Thoracic aorta (tissue), 2 donors: ENCODE results near the gene VTN. TPM values are rescaled to one million over a fixed set of nuclear protein-coding genes. Genes with fewer than 3 reads are reported as not detected.

Experiments used
- ATAC-seq: fragments of 150-250 bp; one replicate; pipeline ENCODE4 v1.8.0; 2017; ENCODE audit warnings: low read depth; ENCODE audit not compliant: insufficient number of reproducible peaks, low FRiP score
- DNase-seq: peaks from one replicate; pipeline ENCODE4 v3.0.0-alpha.2; 2020; ENCODE audit warnings: low spot score
- H3K27ac ChIP-seq, 2 donors: fragments of 200-600 bp; sonication (generic); 1 replicate in 1 of 2; 2 replicates in 1 of 2; pipeline ENCODE4 v1.5.1; 2016; ENCODE audit warnings: mild to moderate bottlenecking in 2 of 2, moderate library complexity in 2 of 2
- H3K27me3 ChIP-seq: fragments of 200-600 bp; sonication (generic); replicated peaks from 2 replicates; pipeline ENCODE4 v1.6.0; 2016; ENCODE audit warnings: mild to moderate bottlenecking; ENCODE audit not compliant: insufficient read depth
- H3K36me3 ChIP-seq: fragments of 200-600 bp; sonication (generic); one replicate; pipeline ENCODE4 v1.5.1; 2016
- H3K4me1 ChIP-seq, 2 donors: fragments of 200-600 bp; sonication (generic); 1 replicate in 1 of 2; 2 replicates in 1 of 2; pipeline versions ENCODE4 v1.5.1 to v1.6.0; 2016; ENCODE audit warnings: low read depth in 2 of 2, mild to moderate bottlenecking in 1 of 2; ENCODE audit not compliant: control insufficient read depth in 1 of 2
- H3K4me3 ChIP-seq: fragments of 200-600 bp; sonication (generic); 2 replicates; pipeline ENCODE4 v1.5.1; 2016; ENCODE audit warnings: mild to moderate bottlenecking
- H3K9me3 ChIP-seq: fragments of 200-600 bp; sonication (generic); 2 replicates; pipeline ENCODE4 v1.5.1; 2016
- CTCF ChIP-seq: fragments of 200-600 bp; sonication (generic); IDR thresholded peaks from one replicate; pipeline ENCODE4 v1.5.1; 2019; ENCODE audit warnings: antibody characterized with exemption
- total RNA-seq, 2 donors: library from RNA; depleted of rRNA; stranded (reverse); fragments of >200 nt; gene quantifications; one replicate each; pipeline versions ENCODE4 v1.1.0 to v1.2.3, GENCODE V29; 2016

VTN gene
- total RNA-seq, 2 donors from 2014 or later: 1.1 to 3.1 TPM

GRCh38 chr17:28357061-28357900 lies 12.8 kb downstream of the VTN start, which contains the start of gene POLDIP2:
TSS of gene POLDIP2 (minus strand) at chr17:28357527. CDS start at chr17:28357448, 79 bp downstream.
- peak; percentile 95 for ATAC-seq
- Histone ChIP-seq H3K27ac (peak within 1 kb of the TSS; percentile 78 to 91), H3K36me3 (peaks cover 58% of the 10 kb centered on the region)

GRCh38 chr17:28350271-28350670 lies 19.8 kb downstream of the VTN start:
- Histone ChIP-seq H3K27ac (no peak overlapping the region), H3K36me3 (peaks cover 61% of the 10 kb centered on the region), H3K4me3 (no peak overlapping the region), H3K4me1 (peaks cover 32 to 38% of the 10 kb centered on the region in 2 donors), H3K27me3 (no peaks in the 10 kb centered on the region), H3K9me3 (no peaks in the 10 kb centered on the region)
- ATAC-seq (no peak), DNase-seq (no peak)
- TF ChIP-seq CTCF: no peak

More at GRCh38 chr17:28357061-28357900, 12.8 kb downstream of the VTN start, which contains the start of gene POLDIP2:
- peak within 1 kb of the TSS; percentile 98 for H3K4me3 ChIP-seq
- no peaks in the 10 kb centered on the region for H3K9me3 ChIP-seq
- TF ChIP-seq CTCF: peak; percentile 9
- peak; percentile 72 for DNase-seq
- no peaks in the 10 kb centered on the region for H3K27me3 ChIP-seq
- peaks cover 12 to 21% of the 10 kb centered on the region in 2 donors for H3K4me1 ChIP-seq

GRCh38 chr17:28348979-28349378 lies 21.1 kb downstream of the VTN start:
- DNase-seq (no peak), ATAC-seq (no peak)
- TF ChIP-seq CTCF: no peak
- H3K4me3 ChIP-seq: no peak overlapping the region
- H3K27ac ChIP-seq: peak overlapping the region in 1 of 2 donors; percentile 73
- H3K36me3 ChIP-seq: peaks cover 55% of the 10 kb centered on the region
- H3K27me3 ChIP-seq: no peaks in the 10 kb centered on the region
- no peaks in the 10 kb centered on the region for H3K9me3 ChIP-seq
- H3K4me1 ChIP-seq: peaks cover 39 to 47% of the 10 kb centered on the region in 2 donors

GRCh38 chr17:28347261-28347891 lies 22.7 kb downstream of the VTN start:
- no peak for TF ChIP-seq CTCF
- H3K27ac ChIP-seq: peak overlapping the region; percentile 73 to 84
- ATAC-seq (peak; percentile 15), DNase-seq (no peak)
- H3K36me3 ChIP-seq: peaks cover 48% of the 10 kb centered on the region
- no peak overlapping the region for H3K4me3 ChIP-seq
- no peaks in the 10 kb centered on the region for H3K9me3 ChIP-seq
- peaks cover 39 to 47% of the 10 kb centered on the region in 2 donors for H3K4me1 ChIP-seq
- H3K27me3 ChIP-seq: no peaks in the 10 kb centered on the region

GRCh38 chr17:28346746-28347246 lies 23.3 kb downstream of the VTN start:
- H3K27me3 ChIP-seq: no peaks in the 10 kb centered on the region
- H3K9me3 ChIP-seq: no peaks in the 10 kb centered on the region
- no peak for TF ChIP-seq CTCF
- H3K4me3 ChIP-seq: no peak overlapping the region
- no peak for DNase-seq
- peaks cover 39 to 47% of the 10 kb centered on the region in 2 donors for H3K4me1 ChIP-seq
- peaks cover 50% of the 10 kb centered on the region for H3K36me3 ChIP-seq
- H3K27ac ChIP-seq: peak overlapping the region; percentile 73 to 84
- peak; percentile 40 for ATAC-seq
